Vagina (tissue), 2 donors: ENCODE data around the gene MEIOB.

Source experiments
- CTCF ChIP-seq, 3 experiments: fragments of 450-650 bp in 2 of 3; fragments of 200-600 bp in 1 of 3; sonication (generic) in 1 of 3; IDR thresholded peaks; one replicate each; pipeline ENCODE4 v1.5.1; 2017 to 2019; ENCODE audit warnings: antibody characterized with exemption in 3 of 3, mild to moderate bottlenecking in 2 of 3, moderate library complexity in 2 of 3
- POLR2A ChIP-seq, 2 donors: fragments of 450-650 bp; IDR thresholded peaks; one replicate each; pipeline ENCODE4 v1.6.1; 2017; ENCODE audit warnings: antibody characterized with exemption in 2 of 2, mild to moderate bottlenecking in 2 of 2, moderate library complexity in 2 of 2
- POLR2AphosphoS5 ChIP-seq, 2 donors: sonication (generic); formaldehyde crosslinking; IDR thresholded peaks; one replicate each; pipeline ENCODE4 v1.9.0; 2017; ENCODE audit warnings: antibody characterized with exemption in 2 of 2, mild to moderate bottlenecking in 2 of 2, low read depth in 1 of 2; ENCODE audit not compliant: insufficient read depth in 1 of 2

GRCh38 chr16:1884155-1884760, 12.3 kb upstream of the MEIOB start:
- TF ChIP-seq CTCF (IDR thresholded peaks at IDR 0.05) (no peak), POLR2A (IDR thresholded peaks at IDR 0.05) (no peak), POLR2AphosphoS5 (IDR thresholded peaks at IDR 0.05; ENCODE audit: insufficient read depth in 1 of 2, low read depth in 1 of 2) (no peak)
